C4-2B (cell line): ENCODE results near the gene MOXD1.

Source experiments
- H3K27ac ChIP-seq: fragments of 450-650 bp; 2 replicates; pipeline ENCODE4 v1.5.1; 2017
- CTCF ChIP-seq: fragments of 450-650 bp; conservative IDR thresholded peaks from 2 replicates; pipeline ENCODE4 v1.5.1; 2017; ENCODE audit warnings: mild to moderate bottlenecking
- ZFX ChIP-seq: fragments of 450-650 bp; IDR thresholded peaks from 2 replicates; pipeline ENCODE4 v1.6.1; 2017

The MOXD1 gene

DNA sequence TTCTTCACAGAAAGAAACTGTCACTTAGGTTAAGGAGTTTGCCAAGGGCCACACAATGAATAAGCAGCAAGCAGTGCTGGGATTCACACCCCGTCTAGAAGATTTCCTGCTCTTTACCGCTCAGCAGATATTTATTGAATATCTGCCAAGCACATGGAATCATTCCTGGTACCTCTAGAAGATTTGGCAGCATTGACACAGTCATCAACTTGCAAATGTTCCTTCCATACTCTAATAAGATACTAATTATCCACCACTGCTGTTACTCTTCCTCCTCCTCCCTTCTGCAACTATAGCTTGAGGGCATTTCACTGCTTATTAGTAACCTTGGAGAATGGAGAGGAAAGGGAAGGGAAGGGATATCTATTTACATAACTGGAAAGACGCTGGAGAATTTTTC is 13.0 kb downstream of the MOXD1 start:
- TF ChIP-seq CTCF: no peak
- no peak for TF ChIP-seq ZFX
- H3K27ac ChIP-seq: no peak overlapping the region

DNA sequence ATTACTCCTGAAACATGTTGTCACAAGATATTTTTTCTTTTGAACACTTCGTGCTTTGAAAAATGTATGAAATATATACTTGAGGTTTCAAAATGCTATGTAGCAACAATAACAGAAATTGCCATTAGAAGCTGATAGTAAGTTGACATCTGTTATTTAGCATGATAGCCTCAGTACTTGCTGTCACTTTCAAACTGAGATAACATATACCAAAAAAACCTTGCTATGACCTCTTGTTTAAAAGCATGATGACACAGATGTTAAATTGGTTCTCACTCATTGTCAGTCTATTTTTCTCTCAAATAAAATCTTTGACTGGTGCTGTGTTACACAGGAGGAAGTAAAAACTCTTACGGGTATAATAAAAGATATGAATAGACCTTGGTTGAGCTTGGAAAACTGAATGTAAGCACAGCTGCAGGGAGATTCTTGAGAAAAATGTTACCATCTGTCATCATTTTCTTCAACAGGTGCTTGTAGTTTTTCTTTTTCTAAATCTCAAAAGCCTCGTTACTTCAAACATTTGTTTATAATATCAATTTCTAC is 18.6 kb downstream of the MOXD1 start:
- no peak overlapping the region for H3K27ac ChIP-seq
- TF ChIP-seq ZFX (no peak), CTCF (no peak)

GRCh38 chr6:132381381-132381780 is 19.9 kb downstream of the MOXD1 start:
- TF ChIP-seq ZFX (no peak), CTCF (no peak)

GRCh38 chr6:132380358-132381029 is 20.8 kb downstream of the MOXD1 start:
- no peak overlapping the region for H3K27ac ChIP-seq
- no peak for TF ChIP-seq CTCF
- no peak for TF ChIP-seq ZFX

More at GRCh38 chr6:132381381-132381780, 19.9 kb downstream of the MOXD1 start:
- no peak overlapping the region for H3K27ac ChIP-seq

- TF ChIP-seq ZFX (no peak), CTCF (no peak)
These were observed 31.7 kb downstream of the MOXD1 start for GRCh38 chr6:132369526-132369925.

DNA sequence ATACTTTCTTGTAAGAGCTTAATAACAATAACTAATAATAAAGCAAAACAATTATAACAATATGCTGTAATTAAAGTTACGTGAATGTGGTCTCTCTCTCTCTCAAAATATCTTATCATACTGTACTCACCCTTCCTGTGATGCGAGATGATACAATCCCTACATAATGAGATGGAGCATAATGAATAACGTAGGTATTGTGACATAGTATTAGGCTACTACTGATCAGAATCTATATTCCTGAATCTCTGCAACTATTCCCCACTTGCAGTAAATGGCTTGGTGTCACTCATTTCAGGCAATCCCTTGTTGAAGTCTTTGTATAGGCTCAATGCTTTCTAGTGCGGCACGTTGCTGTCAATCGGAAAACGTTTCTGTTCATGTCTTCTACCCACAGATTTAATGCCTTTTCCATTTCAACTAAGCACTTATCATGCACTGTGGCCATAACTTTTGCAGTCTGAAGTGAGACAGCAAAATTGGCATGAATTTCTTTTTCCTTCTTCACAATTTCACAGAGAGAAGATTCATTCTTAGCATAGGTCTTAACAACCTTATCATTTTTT is 32.3 kb downstream of the MOXD1 start:
- TF ChIP-seq ZFX: no peak
- no peak for TF ChIP-seq CTCF
- no peak overlapping the region for H3K27ac ChIP-seq

More at GRCh38 chr6:132369526-132369925, 31.7 kb downstream of the MOXD1 start:
- H3K27ac ChIP-seq: no peak overlapping the region

DNA sequence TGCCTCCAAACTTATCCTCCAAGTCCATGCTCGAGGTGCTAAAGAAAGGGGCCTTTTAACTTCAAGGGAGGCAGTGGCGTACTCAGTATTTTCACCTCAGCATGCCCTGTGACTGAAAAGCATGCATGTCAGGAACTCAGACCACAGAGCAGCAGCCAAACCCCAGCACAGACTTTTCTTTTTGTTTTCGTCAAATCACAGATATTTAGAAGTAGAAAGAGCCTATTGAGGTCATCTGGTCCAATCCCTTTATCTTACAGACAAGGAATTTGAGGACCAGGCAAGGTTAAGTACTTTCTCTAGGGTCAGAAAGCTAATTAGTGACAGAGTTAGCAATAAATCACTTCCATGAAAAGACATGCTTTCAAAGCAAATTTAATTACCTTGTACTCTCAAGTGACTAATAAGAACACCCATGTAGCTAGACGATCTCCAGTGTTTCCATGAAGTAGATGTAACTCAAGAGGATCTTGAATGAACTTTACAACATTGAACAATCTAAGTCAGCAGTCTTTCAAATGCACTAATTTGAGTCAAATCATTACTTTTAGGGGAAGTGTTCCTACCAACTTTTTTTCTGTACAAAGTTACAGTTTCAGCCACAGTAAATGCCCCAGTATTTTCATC is 35.9 kb downstream of the MOXD1 start:
- TF ChIP-seq CTCF (no peak), ZFX (no peak)
- H3K27ac ChIP-seq: no peak overlapping the region
